ENCODE results near the gene PLA2G4A. TPM values are rescaled to one million over a fixed set of nuclear protein-coding genes. Genes with fewer than 3 reads are reported as not detected.

The PLA2G4A gene
- total RNA-seq, 2 donors from 2014 or later, result 4.9 to 5.7 TPM

DNA sequence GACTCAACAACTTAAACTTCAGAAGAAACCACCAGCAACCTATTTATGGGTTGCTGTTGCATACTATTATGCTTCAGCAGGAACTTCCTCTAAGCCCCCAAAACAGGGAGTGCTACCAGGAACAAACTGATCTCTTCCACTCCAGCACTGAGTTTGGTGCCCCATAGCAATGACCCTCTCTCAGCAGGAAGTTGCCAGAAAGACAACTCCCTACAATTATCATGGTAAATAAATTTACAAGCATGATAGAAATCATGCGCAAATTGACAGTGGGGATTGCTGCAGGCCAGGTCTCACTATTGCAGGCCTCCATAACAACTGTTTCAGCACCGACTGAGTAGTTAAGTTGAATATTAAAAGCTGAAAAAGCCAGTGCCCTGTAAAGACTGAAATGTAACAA, 180.6 kb downstream of the PLA2G4A start:
- H3K9me3 Mint-ChIP-seq, result peaks cover 6 to 9% of the 10 kb centered on the region in 2 donors
- H3K4me1 Mint-ChIP-seq (ENCODE audit: low read depth), result no peaks in the 10 kb centered on the region
- DNase-seq (no peak), ATAC-seq (replicated peaks in 1 of 2) (no peak)
- H3K27me3 Mint-ChIP-seq (ENCODE audit: low read depth), result no peaks in the 10 kb centered on the region
- peaks cover 0 to 9% of the 10 kb centered on the region in 2 donors for H3K36me3 Mint-ChIP-seq (ENCODE audit: insufficient read depth in 2 of 2)
- no peak overlapping the region for H3K27ac Mint-ChIP-seq
- no peak overlapping the region for H3K4me3 Mint-ChIP-seq

DNA sequence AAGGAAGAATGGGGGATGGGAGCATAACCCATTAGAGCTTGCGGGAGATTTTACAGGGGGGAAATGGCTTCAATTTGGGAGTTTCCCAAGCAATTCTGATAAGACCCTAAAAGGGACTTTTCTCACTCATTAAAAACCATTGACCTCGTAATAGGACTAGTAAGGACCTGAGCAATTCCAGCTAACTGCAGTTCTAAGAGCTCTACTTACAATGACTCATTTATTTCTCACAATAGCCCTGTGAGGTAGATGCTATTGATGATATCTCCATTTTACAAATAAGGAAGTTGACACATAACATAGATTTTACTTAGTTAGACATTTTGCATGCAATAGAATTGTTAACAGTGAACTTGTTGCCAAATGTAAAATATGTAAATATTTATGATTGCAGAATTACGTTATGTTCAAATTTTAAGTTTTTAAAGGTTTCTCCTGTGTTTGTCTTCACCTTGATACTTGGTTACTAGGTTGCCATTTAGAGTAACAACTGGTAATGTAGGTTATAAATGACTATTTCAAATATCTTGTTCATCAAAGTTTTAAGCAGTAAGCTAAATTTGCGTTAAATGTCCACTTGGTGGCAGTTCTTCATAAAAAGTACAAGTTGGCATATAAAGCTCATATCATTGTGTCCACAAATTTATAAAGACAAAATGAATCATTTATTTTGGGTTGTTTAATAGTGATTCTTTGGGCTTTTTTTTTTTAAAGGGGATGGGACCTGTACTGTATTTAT, 182.0 kb downstream of the PLA2G4A start:
- Mint-ChIP-seq H3K27me3 (ENCODE audit: low read depth) (no peaks in the 10 kb centered on the region), H3K9me3 (peaks cover 6 to 9% of the 10 kb centered on the region in 2 donors), H3K27ac (no peak overlapping the region), H3K36me3 (ENCODE audit: insufficient read depth in 2 of 2) (peaks cover 0 to 9% of the 10 kb centered on the region in 2 donors), H3K4me3 (no peak overlapping the region), H3K4me1 (ENCODE audit: low read depth) (no peaks in the 10 kb centered on the region)
- ATAC-seq (replicated peaks in 1 of 2), result peak; percentile 50 to 53
- no peak for DNase-seq

DNA sequence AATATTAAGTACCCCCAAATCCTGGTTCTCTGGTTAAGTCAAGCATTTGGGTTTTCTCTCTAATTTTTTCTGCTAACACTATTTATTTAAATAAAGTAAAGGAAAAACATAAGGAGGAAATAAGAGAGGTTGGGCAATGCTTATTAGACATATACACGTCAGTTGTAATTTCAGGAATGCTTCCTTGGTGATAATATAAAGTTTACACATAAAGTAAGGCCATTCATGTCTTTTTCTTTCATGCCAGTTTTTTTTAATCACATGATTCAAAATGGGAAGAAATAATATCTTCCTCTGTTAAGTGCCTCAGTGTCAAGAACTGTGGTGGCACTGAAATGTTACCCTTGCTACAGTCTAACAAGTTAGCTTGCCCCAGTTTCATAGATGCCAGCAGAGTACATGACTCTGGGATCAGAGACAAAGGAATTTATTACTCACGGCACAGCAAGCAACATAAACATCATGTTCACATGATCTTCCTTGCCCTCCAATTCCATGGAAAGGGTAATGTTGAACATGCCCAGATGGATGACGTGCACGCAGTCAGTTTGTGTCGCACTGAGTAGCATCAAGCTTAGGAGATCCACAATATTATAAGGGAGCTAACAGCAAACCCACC, 184.9 kb downstream of the PLA2G4A start:
- no peaks in the 10 kb centered on the region for H3K27me3 Mint-ChIP-seq (ENCODE audit: low read depth)
- H3K4me3 Mint-ChIP-seq, result no peak overlapping the region
- DNase-seq (no peak), ATAC-seq (replicated peaks in 1 of 2) (no peak)
- H3K36me3 Mint-ChIP-seq (ENCODE audit: insufficient read depth in 2 of 2), result peaks cover 0 to 4% of the 10 kb centered on the region in 2 donors
- no peaks in the 10 kb centered on the region for H3K4me1 Mint-ChIP-seq (ENCODE audit: low read depth)
- no peak overlapping the region for H3K27ac Mint-ChIP-seq
- H3K9me3 Mint-ChIP-seq, result peaks cover 0 to 2% of the 10 kb centered on the region in 2 donors

DNA sequence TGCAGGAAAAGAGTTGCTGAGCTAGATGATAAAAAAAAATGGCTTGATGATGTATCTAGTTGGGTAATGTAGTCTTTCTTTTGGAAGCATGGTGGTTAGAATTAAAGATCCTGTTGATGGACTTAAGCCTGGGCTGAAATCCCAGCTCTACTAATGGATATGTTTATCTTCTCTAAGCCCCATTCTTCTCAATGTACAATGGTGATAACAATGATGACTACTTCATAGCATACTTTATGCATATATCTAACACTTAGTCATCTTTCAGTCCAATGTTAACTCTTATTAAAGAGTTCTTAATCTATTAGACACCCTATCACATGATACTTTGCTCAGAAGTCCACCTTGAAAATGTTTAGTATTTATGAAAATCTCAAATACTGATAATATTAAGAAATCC, 189.5 kb downstream of the PLA2G4A start:
- Mint-ChIP-seq H3K27ac (no peak overlapping the region), H3K27me3 (ENCODE audit: low read depth) (no peaks in the 10 kb centered on the region), H3K4me3 (no peak overlapping the region), H3K4me1 (ENCODE audit: low read depth) (no peaks in the 10 kb centered on the region), H3K9me3 (no peaks in the 10 kb centered on the region), H3K36me3 (ENCODE audit: insufficient read depth in 2 of 2) (no peaks in the 10 kb centered on the region)
- ATAC-seq (replicated peaks in 1 of 2) (no peak), DNase-seq (no peak)

DNA sequence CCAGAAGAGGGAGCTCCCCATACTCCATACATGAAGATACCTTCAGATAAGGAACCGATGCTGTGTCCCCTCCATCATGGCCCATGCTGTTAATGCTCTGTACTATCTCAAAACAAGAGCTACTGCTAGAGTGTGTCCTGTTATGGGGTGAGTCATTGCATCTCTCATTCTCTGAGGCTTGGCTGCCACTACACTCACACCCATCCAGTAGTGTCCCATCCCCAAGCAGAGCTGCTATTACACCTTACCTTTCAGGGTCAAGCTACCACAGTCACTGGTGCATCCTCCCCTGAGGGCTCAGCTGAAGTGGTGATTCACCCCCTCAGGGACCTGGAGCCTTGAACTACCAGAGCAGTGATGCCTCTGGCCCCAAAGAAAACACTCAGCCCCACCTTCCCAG, 198.5 kb downstream of the PLA2G4A start:
- no peaks in the 10 kb centered on the region for H3K4me1 Mint-ChIP-seq (ENCODE audit: low read depth)
- no peak overlapping the region for H3K27ac Mint-ChIP-seq
- peaks cover 2 to 5% of the 10 kb centered on the region in 2 donors for H3K36me3 Mint-ChIP-seq (ENCODE audit: insufficient read depth in 2 of 2)
- H3K9me3 Mint-ChIP-seq, result peaks cover 5 to 7% of the 10 kb centered on the region in 2 donors
- H3K4me3 Mint-ChIP-seq, result no peak overlapping the region
- DNase-seq, result no peak
- no peak for ATAC-seq (replicated peaks in 1 of 2)
- no peaks in the 10 kb centered on the region for H3K27me3 Mint-ChIP-seq (ENCODE audit: low read depth)

DNA sequence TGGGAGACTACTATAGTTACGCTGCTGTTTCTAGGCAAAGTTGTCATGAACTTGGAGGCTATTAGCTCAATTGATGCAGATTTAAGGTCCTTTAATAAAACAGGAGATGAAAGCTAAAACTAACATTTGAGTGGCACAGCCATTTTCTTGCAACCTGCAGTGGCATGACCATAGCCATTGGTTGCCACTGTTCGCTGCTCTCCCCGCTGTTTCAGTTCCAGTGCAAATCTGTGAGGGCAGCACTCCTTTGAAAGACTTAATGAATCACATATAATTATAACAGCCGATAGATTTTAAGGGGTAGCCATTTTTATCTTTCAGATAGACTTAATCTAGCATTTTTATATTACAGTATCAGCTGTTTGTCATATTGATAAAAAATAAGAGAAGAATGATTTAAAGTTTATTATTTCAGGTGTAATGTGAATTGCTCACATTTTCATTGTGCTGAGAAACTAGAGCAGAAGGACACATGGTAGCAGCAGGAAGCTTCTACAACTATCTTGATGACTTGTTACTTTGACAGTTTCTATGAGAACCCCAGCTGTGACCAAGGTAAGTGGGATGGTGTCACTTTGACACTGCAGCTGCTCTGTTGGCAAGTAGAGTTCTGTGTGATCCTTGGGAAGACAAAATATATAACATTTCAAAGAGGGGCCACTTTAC, 203.7 kb downstream of the PLA2G4A start:
- H3K36me3 Mint-ChIP-seq (ENCODE audit: insufficient read depth in 2 of 2), result peaks cover 2 to 5% of the 10 kb centered on the region in 2 donors
- no peak overlapping the region for H3K27ac Mint-ChIP-seq
- no peaks in the 10 kb centered on the region for H3K27me3 Mint-ChIP-seq (ENCODE audit: low read depth)
- ATAC-seq (replicated peaks in 1 of 2) (no peak), DNase-seq (no peak)
- H3K4me3 Mint-ChIP-seq, result no peak overlapping the region
- H3K4me1 Mint-ChIP-seq (ENCODE audit: low read depth), result no peaks in the 10 kb centered on the region
- peaks cover 5 to 7% of the 10 kb centered on the region in 2 donors for H3K9me3 Mint-ChIP-seq

DNA sequence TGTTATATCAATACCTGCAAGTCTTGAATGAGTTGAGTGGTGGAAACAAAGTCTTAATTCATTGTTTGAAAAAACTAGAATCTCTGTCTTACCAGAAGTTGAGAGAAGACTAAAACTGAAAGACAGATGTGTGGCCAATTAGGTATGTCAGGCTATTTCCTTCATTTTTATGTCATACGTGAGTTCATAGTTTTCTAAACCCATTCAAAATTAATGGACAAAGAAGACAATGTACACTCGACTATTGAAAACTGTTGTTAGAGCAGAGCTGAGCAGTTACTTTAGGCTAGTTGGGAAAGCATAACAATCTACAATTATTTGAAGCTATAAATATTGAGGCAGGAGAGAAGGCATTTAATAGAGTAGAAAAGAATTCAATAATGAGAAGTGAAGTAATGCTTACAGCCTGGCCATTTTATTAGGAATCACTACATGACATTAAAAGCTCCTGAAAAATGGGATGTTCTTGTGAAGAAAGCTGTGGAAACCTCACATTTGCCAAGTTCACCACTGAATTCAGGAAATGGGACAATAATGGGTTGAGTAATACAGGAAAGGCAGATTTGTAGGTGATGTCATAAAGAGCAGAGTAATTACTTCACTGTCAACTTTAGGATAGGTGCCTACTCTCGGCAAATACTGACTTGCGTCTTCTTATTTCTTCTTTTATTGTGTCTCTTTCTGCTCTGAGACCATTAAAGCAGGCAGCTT, 204.4 kb downstream of the PLA2G4A start:
- H3K4me3 Mint-ChIP-seq, result no peak overlapping the region
- H3K27ac Mint-ChIP-seq, result no peak overlapping the region
- no peaks in the 10 kb centered on the region for H3K27me3 Mint-ChIP-seq (ENCODE audit: low read depth)
- ATAC-seq (replicated peaks in 1 of 2), result no peak
- no peak for DNase-seq
- no peaks in the 10 kb centered on the region for H3K4me1 Mint-ChIP-seq (ENCODE audit: low read depth)
- peaks cover 5 to 7% of the 10 kb centered on the region in 2 donors for H3K9me3 Mint-ChIP-seq
- H3K36me3 Mint-ChIP-seq (ENCODE audit: insufficient read depth in 2 of 2), result peaks cover 2 to 3% of the 10 kb centered on the region in 2 donors

DNA sequence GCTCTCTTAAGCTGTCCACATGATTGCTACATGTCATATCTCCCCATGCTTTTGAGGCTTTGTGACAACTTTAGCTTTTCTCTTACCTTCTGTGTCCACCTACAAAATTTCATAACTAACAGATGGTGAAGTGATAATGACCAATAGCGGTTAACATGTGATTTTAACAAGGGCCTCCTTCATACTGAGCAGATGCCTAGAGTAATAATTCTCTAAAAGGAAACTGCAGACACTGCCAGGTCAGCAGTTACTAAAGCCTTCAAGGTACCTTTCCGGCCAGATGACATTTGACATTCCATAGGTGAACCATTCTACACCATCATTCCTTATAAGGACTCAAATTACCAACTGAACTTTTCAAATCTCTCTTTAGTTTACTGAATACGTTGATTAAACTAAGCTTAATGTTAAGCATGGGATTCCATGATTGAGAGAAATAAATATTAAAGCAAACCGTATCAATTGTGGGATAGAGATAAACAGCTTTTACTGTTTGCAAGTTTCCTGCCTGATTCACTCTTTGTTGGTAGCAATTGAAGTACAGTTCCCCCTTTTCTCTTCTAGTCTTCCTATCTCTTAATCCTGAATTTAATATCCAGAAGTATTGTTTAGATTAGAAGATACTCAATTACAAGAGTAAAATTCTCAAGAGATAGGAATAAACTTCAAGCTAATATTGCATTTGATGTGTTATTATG, 205.1 kb downstream of the PLA2G4A start:
- DNase-seq (no peak), ATAC-seq (replicated peaks in 1 of 2) (no peak)
- Mint-ChIP-seq H3K4me3 (no peak overlapping the region), H3K27me3 (ENCODE audit: low read depth) (no peaks in the 10 kb centered on the region), H3K9me3 (peaks cover 2 to 3% of the 10 kb centered on the region in 2 donors), H3K36me3 (ENCODE audit: insufficient read depth in 2 of 2) (peaks cover 0 to 2% of the 10 kb centered on the region in 2 donors), H3K4me1 (ENCODE audit: low read depth) (no peaks in the 10 kb centered on the region), H3K27ac (no peak overlapping the region)

DNA sequence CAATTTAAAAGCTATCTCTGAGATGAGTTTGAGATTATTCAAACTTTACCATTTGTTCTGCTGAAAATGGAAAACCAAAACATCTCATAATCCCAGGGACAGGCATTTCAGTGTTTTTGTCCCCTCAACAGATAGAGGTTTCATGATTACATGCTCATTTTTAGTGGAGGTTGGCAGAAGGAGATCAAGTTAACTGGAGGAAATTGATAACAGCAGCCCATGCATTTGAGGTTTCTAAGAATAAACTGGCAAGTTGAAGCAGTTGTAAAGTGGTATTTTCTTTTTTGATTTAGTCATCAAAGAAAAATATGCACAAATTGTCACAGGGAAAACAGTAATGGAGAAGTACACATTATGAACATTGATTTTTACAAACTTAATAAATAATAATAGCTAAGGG, 205.8 kb downstream of the PLA2G4A start:
- Mint-ChIP-seq H3K27me3 (ENCODE audit: low read depth) (no peaks in the 10 kb centered on the region), H3K27ac (no peak overlapping the region)

DNA sequence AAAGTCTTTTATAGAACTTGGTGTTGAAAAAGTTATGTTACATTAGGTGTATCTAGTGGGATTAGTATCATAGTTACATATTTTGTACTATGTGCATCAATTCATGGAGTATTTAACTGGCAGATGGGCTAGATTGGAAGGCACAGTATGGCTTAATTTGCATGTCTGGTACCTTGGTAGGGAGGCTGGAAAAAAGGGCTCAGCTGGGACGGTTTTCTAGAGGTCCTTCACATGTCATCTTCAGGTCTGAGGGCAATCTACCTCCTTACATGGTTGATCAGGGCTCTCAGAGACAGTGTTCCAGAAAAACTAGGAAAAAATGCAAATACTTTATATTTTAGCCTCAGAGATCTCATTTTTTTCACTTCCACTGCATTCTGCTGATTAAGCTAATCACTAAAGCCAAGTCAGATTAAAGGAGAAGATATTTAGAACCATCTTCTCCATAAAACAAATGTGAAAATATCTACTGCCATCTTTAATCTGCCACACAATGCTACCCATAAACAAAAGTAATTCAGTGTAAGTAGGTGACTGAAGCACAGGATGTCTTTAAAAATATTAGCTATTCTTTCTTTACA, 209.3 kb downstream of the PLA2G4A start:
- H3K36me3 Mint-ChIP-seq (ENCODE audit: insufficient read depth in 2 of 2), result no peaks in the 10 kb centered on the region
- H3K4me1 Mint-ChIP-seq (ENCODE audit: low read depth), result no peaks in the 10 kb centered on the region
- H3K9me3 Mint-ChIP-seq, result no peaks in the 10 kb centered on the region
- no peak overlapping the region for H3K27ac Mint-ChIP-seq
- DNase-seq (no peak), ATAC-seq (replicated peaks in 1 of 2) (no peak)
- H3K4me3 Mint-ChIP-seq, result no peak overlapping the region
- no peaks in the 10 kb centered on the region for H3K27me3 Mint-ChIP-seq (ENCODE audit: low read depth)

More for the DNA sequence above, 205.8 kb downstream of the PLA2G4A start:
- H3K9me3 Mint-ChIP-seq, result no peaks in the 10 kb centered on the region
- ATAC-seq (replicated peaks in 1 of 2), result no peak
- H3K4me1 Mint-ChIP-seq (ENCODE audit: low read depth), result no peaks in the 10 kb centered on the region
- no peak for DNase-seq
- no peak overlapping the region for H3K4me3 Mint-ChIP-seq
- H3K36me3 Mint-ChIP-seq (ENCODE audit: insufficient read depth in 2 of 2), result no peaks in the 10 kb centered on the region

All from activated T-cell treated with anti-CD3 and anti-CD28 coated beads, Interleukin-2, amount 50 U/mL, for 72 hours (primary cell).